Smooth muscle cell (in vitro differentiated cells): Measurements from ENCODE around the gene B9D1. TPM values are rescaled to one million over a fixed set of nuclear protein-coding genes. Genes with fewer than 3 reads are reported as not detected.

ENCODE experiments used
- DNase-seq: peaks from one replicate; lab custom pipeline; 2025; ENCODE audit not compliant: unreplicated experiment; lab: John Stamatoyannopoulos, UW
- H2AFZ ChIP-seq: fragments of 200-600 bp; sonication (generic); 2 replicates; pipeline ENCODE4 v1.6.0; 2016; ENCODE audit warnings: antibody characterized with exemption, low read depth, mild to moderate bottlenecking
- H3F3A ChIP-seq: fragments of 200-600 bp; sonication (generic); 2 replicates; pipeline ENCODE4 v1.6.0; 2017; ENCODE audit warnings: antibody characterized with exemption, low read depth
- H3K27ac ChIP-seq: fragments of 200-600 bp; sonication (generic); 2 replicates; pipeline ENCODE4 v1.5.1; 2016; ENCODE audit warnings: low read depth, mild to moderate bottlenecking
- H3K27me3 ChIP-seq: fragments of 200-600 bp; sonication (generic); 2 replicates; pipeline ENCODE4 v1.6.1; 2016; ENCODE audit warnings: low read depth, mild to moderate bottlenecking
- H3K36me3 ChIP-seq: fragments of 200-600 bp; sonication (generic); 2 replicates; pipeline ENCODE4 v1.5.1; 2016; ENCODE audit warnings: low read depth
- H3K4me1 ChIP-seq: fragments of 200-600 bp; sonication (generic); 2 replicates; pipeline ENCODE4 v1.5.1; 2016; ENCODE audit warnings: low read depth
- H3K4me2 ChIP-seq: fragments of 200-600 bp; sonication (generic); 2 replicates; pipeline ENCODE4 v1.6.0; 2016; ENCODE audit warnings: mild to moderate bottlenecking
- H3K4me3 ChIP-seq: fragments of 200-600 bp; sonication (generic); 2 replicates; pipeline ENCODE4 v1.5.1; 2016; ENCODE audit warnings: mild to moderate bottlenecking
- H3K79me2 ChIP-seq: fragments of 200-600 bp; sonication (generic); 2 replicates; pipeline ENCODE4 v1.6.0; 2016; ENCODE audit warnings: low read depth, mild to moderate bottlenecking
- H3K9ac ChIP-seq: fragments of 200-600 bp; sonication (generic); 2 replicates; pipeline ENCODE4 v1.6.0; 2016; ENCODE audit warnings: low read depth
- H3K9me3 ChIP-seq: fragments of 200-600 bp; sonication (generic); replicated peaks from 2 replicates; pipeline ENCODE4 v1.5.1; 2016; ENCODE audit warnings: low read depth
- H4K20me1 ChIP-seq: fragments of 200-600 bp; sonication (generic); 2 replicates; pipeline ENCODE4 v1.6.0; 2016; ENCODE audit warnings: low read depth
- CTCF ChIP-seq: fragments of 200-600 bp; sonication (generic); IDR thresholded peaks from 2 replicates; pipeline ENCODE4 v1.5.1; 2017; ENCODE audit warnings: borderline replicate concordance, mild to moderate bottlenecking, antibody characterized with exemption; ENCODE audit not compliant: insufficient read depth, poor library complexity, severe bottlenecking
- WGBS: methylation state at CpG from one replicate; pipeline ENCODE4 v1.1.7; 2016; ENCODE audit warnings: low lambda C conversion rate; 5-methylcytosine and 5-hydroxymethylcytosine counted together
- polyA plus RNA-seq: library from polyadenylated mRNA; unstranded; fragments of >200 nt; fragmentation: Nextera tagmentation; extraction: Ambion mirVana; gene quantifications from 2 replicates; pipeline ENCODE4 v1.2.1, GENCODE V29; 2016
- total RNA-seq: library from RNA; depleted of rRNA; stranded (reverse); fragments of >200 nt; gene quantifications from 2 replicates; pipeline ENCODE4 v1.2.3, GENCODE V29; 2014

The B9D1 gene
- total and polyA plus RNA-seq, 2 experiments from 2014 or later, result 21.9 to 45.5 TPM

GRCh38 chr17:19398301-19399181 lies 36.0 kb upstream of the B9D1 start:
- WGBS, result 53% methylated on average over 2 of the region's 2 CpGs
- Histone ChIP-seq H3F3A (peaks cover 29% of the 10 kb centered on the region), H3K4me1 (peaks cover 7% of the 10 kb centered on the region), H3K36me3 (no peaks in the 10 kb centered on the region), H4K20me1 (no peaks in the 10 kb centered on the region), H3K9ac (no peak overlapping the region), H2AFZ (no peak overlapping the region), H3K27me3 (no peaks in the 10 kb centered on the region), H3K79me2 (no peaks in the 10 kb centered on the region), H3K4me3 (no peak overlapping the region), H3K9me3 (no peaks in the 10 kb centered on the region), H3K4me2 (peak overlapping the region; percentile 0), H3K27ac (no peak overlapping the region)
- DNase-seq, result no peak
- TF ChIP-seq CTCF, result no peak

GRCh38 chr17:19397556-19398041 lies 35.1 kb upstream of the B9D1 start:
- no peak overlapping the region for H2AFZ ChIP-seq
- no peak for TF ChIP-seq CTCF
- H4K20me1 ChIP-seq, result no peaks in the 10 kb centered on the region
- H3K9ac ChIP-seq, result no peak overlapping the region
- no peaks in the 10 kb centered on the region for H3K27me3 ChIP-seq
- no peak overlapping the region for H3K4me2 ChIP-seq
- peaks cover 11% of the 10 kb centered on the region for H3K4me1 ChIP-seq
- peaks cover 31% of the 10 kb centered on the region for H3F3A ChIP-seq
- DNase-seq, result no peak
- H3K36me3 ChIP-seq, result no peaks in the 10 kb centered on the region
- H3K4me3 ChIP-seq, result no peak overlapping the region
- no peak overlapping the region for H3K27ac ChIP-seq
- no peaks in the 10 kb centered on the region for H3K9me3 ChIP-seq
- H3K79me2 ChIP-seq, result no peaks in the 10 kb centered on the region
- 55% methylated on average over 6 of the region's 6 CpGs for WGBS

- H3K36me3 ChIP-seq, result no peaks in the 10 kb centered on the region
- 78% methylated on average over 7 of the region's 7 CpGs for WGBS
- peak overlapping the region; percentile 62 for H3K4me2 ChIP-seq
- no peak overlapping the region for H3K27ac ChIP-seq
- H3K4me1 ChIP-seq, result peaks cover 27% of the 10 kb centered on the region
- no peak for DNase-seq
- H3K9ac ChIP-seq, result no peak overlapping the region
- H3K4me3 ChIP-seq, result no peak overlapping the region
- no peaks in the 10 kb centered on the region for H3K79me2 ChIP-seq
- no peaks in the 10 kb centered on the region for H4K20me1 ChIP-seq
- no peaks in the 10 kb centered on the region for H3K9me3 ChIP-seq
- no peak overlapping the region for H2AFZ ChIP-seq
- peaks cover 33% of the 10 kb centered on the region for H3F3A ChIP-seq
- no peak for TF ChIP-seq CTCF
- H3K27me3 ChIP-seq, result no peaks in the 10 kb centered on the region
Measured at GRCh38 chr17:19392303-19392702, 29.8 kb upstream of the B9D1 start.
